ENCODE measurements around the gene EVC.

EVC gene

GRCh38 chr4:5823542-5824211, 112.7 kb downstream of the EVC start:
- TF ChIP-seq CTCF (IDR thresholded peaks at IDR 0.05; ENCODE audit: low read depth, low read length, missing control alignments), result no peak
- H3K4me3 ChIP-seq (ENCODE audit: low read depth, low read length), result no peak overlapping the region
- peak; percentile 24 for DNase-seq (ENCODE audit: low read depth)

GRCh38 chr4:5824227-5824626, 113.2 kb downstream of the EVC start:
- no peak for DNase-seq (ENCODE audit: low read depth)
- TF ChIP-seq CTCF (IDR thresholded peaks at IDR 0.05; ENCODE audit: low read depth, low read length, missing control alignments), result no peak
- H3K4me3 ChIP-seq (ENCODE audit: low read depth, low read length), result no peak overlapping the region

GRCh38 chr4:5824635-5825034, 113.6 kb downstream of the EVC start:
- H3K4me3 ChIP-seq (ENCODE audit: low read depth, low read length), result no peak overlapping the region
- TF ChIP-seq CTCF (IDR thresholded peaks at IDR 0.05; ENCODE audit: low read depth, low read length, missing control alignments), result peak; percentile 67
- no peak for DNase-seq (ENCODE audit: low read depth)

- TF ChIP-seq CTCF (IDR thresholded peaks at IDR 0.05; ENCODE audit: low read depth, low read length, missing control alignments), result no peak
- H3K4me3 ChIP-seq (ENCODE audit: low read depth, low read length), result no peak overlapping the region
- DNase-seq (ENCODE audit: low read depth), result no peak
Measured at GRCh38 chr4:5825321-5826041, 114.5 kb downstream of the EVC start.

GRCh38 chr4:5826437-5827107, 115.6 kb downstream of the EVC start:
- no peak overlapping the region for H3K4me3 ChIP-seq (ENCODE audit: low read depth, low read length)
- TF ChIP-seq CTCF (IDR thresholded peaks at IDR 0.05; ENCODE audit: low read depth, low read length, missing control alignments), result no peak
- no peak for DNase-seq (ENCODE audit: low read depth)

GRCh38 chr4:5827108-5828004, 116.4 kb downstream of the EVC start:
- DNase-seq (ENCODE audit: low read depth), result no peak
- no peak for TF ChIP-seq CTCF (IDR thresholded peaks at IDR 0.05; ENCODE audit: low read depth, low read length, missing control alignments)

More at GRCh38 chr4:5827108-5828004, 116.4 kb downstream of the EVC start:
- no peak overlapping the region for H3K4me3 ChIP-seq (ENCODE audit: low read depth, low read length)
